Measurements from ENCODE around the gene GALNTL6. TPM values are rescaled to one million over a fixed set of nuclear protein-coding genes. Genes with fewer than 3 reads are reported as not detected.

Gene GALNTL6
- total RNA-seq, 1 donor from 2014 or later: not detected

DNA sequence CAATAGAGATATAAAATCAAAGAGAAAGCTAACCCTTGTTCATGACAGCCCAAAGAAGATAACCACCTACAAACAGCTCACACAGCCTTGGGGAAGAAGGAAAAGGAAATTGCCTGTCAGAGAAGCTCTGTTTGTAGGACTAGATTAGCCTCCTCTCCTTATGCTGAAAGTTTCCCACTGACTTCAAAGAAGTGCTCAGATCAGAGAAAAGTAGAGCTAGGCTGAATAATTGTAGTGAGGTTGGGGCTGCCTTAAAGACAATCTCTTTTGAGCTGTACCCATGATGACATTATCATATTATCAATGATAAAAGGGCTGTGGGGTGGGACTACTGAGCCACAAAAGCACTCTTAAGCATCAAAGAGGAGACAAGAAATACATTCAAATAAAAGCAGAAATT is 1132.4 kb downstream of the GALNTL6 start:
- no peak for DNase-seq
- intact Hi-C loops (cut with micrococcal nuclease): no loop called here
- Histone ChIP-seq H3K4me3 (no peak overlapping the region), H3K27me3 (ENCODE audit: low read depth) (no peaks in the 10 kb centered on the region), H3K36me3 (no peaks in the 10 kb centered on the region), H3K27ac (replicated peaks) (no peak overlapping the region), H3K4me1 (no peaks in the 10 kb centered on the region), H3K9me3 (replicated peaks) (no peaks in the 10 kb centered on the region)
- TF ChIP-seq CTCF (IDR thresholded peaks at IDR 0.05; ENCODE audit: borderline replicate concordance): no peak

DNA sequence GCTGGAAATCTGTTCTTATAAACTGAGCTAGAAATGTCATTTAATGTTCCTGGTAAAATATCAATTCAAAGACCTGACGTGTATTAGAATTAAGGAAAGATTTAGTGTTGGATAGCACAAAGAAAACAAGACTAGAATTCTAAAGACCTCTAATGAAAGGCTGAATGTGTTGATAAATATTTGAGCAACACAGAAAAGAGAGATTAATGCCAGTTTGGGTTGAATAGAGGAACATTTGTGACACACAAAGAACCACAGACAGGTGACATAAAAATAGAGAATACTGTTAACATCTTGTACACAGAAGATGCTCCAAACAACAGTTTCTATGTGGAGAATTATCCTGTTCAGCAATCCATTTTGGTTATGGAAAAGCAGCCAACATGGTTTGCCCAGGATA is 1133.3 kb downstream of the GALNTL6 start:
- intact Hi-C loops (cut with micrococcal nuclease): no loop called here
- TF ChIP-seq CTCF (IDR thresholded peaks at IDR 0.05; ENCODE audit: borderline replicate concordance): no peak
- Histone ChIP-seq H3K36me3 (no peaks in the 10 kb centered on the region), H3K4me1 (peaks cover 5% of the 10 kb centered on the region), H3K4me3 (no peak overlapping the region), H3K27ac (replicated peaks) (no peak overlapping the region), H3K9me3 (replicated peaks) (no peaks in the 10 kb centered on the region), H3K27me3 (ENCODE audit: low read depth) (no peaks in the 10 kb centered on the region)
- no peak for DNase-seq

GRCh38 chr4:172947594-172947993 is 1134.4 kb downstream of the GALNTL6 start:
- DNase-seq: no peak
- Histone ChIP-seq H3K36me3 (no peaks in the 10 kb centered on the region), H3K4me3 (no peak overlapping the region), H3K4me1 (peaks cover 5% of the 10 kb centered on the region), H3K9me3 (replicated peaks) (no peaks in the 10 kb centered on the region), H3K27me3 (ENCODE audit: low read depth) (no peaks in the 10 kb centered on the region), H3K27ac (replicated peaks) (no peak overlapping the region)
- TF ChIP-seq CTCF (IDR thresholded peaks at IDR 0.05; ENCODE audit: borderline replicate concordance): no peak
- intact Hi-C loops (cut with micrococcal nuclease): no loop called here

GRCh38 chr4:172950990-172951389 is 1137.8 kb downstream of the GALNTL6 start:
- Histone ChIP-seq H3K36me3 (no peaks in the 10 kb centered on the region), H3K27me3 (ENCODE audit: low read depth) (no peaks in the 10 kb centered on the region), H3K4me1 (peaks cover 5% of the 10 kb centered on the region), H3K9me3 (replicated peaks) (no peaks in the 10 kb centered on the region), H3K4me3 (no peak overlapping the region), H3K27ac (replicated peaks) (no peak overlapping the region)
- intact Hi-C loops (cut with micrococcal nuclease): no loop called here
- DNase-seq: no peak
- no peak for TF ChIP-seq CTCF (IDR thresholded peaks at IDR 0.05; ENCODE audit: borderline replicate concordance)

DNA sequence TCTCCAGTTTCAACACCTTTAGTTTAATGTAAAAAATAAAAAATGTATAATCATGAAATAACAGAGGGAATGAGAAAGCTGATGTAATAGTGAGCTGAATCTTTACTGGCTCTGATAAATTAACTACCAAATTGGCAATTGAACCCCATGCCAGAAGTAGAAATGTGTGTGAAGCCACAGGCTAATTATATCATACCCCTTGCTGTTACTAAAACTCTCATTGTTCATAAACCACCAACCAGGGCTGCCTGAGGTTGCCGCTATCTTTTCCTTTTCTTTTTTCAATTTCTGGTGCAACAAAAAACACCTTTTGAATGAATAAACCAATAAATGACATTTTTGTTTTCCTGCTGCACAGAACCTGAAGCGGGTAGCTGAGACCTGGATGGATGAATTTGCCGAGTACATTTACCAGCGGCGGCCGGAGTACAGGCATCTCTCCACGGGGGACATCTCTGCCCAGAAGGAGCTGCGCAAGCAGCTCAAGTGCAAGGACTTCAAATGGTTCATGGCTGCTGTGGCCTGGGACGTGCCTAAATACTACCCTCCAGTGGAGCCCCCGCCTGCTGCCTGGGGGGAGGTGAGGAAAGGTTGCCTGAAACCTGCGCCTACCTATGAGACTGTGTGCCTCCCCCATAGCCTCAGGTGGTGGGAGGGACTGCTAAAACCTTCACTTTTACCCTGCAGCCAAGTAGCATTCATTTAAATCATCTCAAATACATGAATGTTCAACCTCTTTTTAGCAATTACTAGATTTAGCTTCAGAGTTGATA is 1138.7 kb downstream of the GALNTL6 start:
- Histone ChIP-seq H3K27ac (replicated peaks) (no peak overlapping the region), H3K4me1 (peaks cover 5% of the 10 kb centered on the region), H3K36me3 (no peaks in the 10 kb centered on the region), H3K4me3 (no peak overlapping the region), H3K9me3 (replicated peaks) (no peaks in the 10 kb centered on the region), H3K27me3 (ENCODE audit: low read depth) (no peaks in the 10 kb centered on the region)
- intact Hi-C loops (cut with micrococcal nuclease): no loop called here
- no peak for TF ChIP-seq CTCF (IDR thresholded peaks at IDR 0.05; ENCODE audit: borderline replicate concordance)
- DNase-seq: no peak

Measured in left ventricle myocardium inferior (tissue), 1 donor.